ENCODE measurements around the gene ILDR2. TPM values are rescaled to one million over a fixed set of nuclear protein-coding genes. Genes with fewer than 3 reads are reported as not detected.

The ILDR2 gene
- total RNA-seq, 2 donors from 2014 or later = 1.00 to 1.4 TPM

DNA sequence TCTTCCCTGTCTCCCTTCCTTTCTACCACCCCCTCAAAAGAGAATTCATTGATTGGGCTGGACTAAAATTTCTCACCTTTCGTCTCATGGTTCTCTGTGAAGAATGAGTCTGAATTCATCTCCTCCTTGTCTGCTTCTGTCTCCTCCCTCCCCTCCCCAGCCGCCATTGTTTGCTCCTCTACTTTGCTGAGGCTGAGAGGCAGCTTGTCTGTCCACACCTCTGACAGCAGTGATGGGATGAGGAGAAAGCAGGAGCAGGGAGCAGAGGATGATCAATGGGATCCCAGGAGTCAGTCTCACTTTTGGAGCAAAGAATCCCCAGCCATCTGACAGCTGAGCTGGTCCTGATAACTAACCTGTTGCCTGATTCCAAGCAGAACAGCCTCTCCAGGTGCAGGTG, 2.5 kb downstream of the ILDR2 start:
- no peaks in the 10 kb centered on the region for H3K4me1 ChIP-seq (ENCODE audit: control insufficient read depth, insufficient read depth, low read length)
- Mint-ChIP-seq H3K27ac (no peak overlapping the region), H3K4me1 (peaks cover 6% of the 10 kb centered on the region), H3K36me3 (ENCODE audit: low read depth) (no peaks in the 10 kb centered on the region), H3K4me3 (no peak overlapping the region), H3K9me3 (no peaks in the 10 kb centered on the region), H3K27me3 (ENCODE audit: insufficient read depth) (peaks cover 78% of the 10 kb centered on the region)
- peaks cover 54% of the 10 kb centered on the region for H3K27me3 ChIP-seq (ENCODE audit: control insufficient read depth, insufficient read depth, low read length, poor library complexity, severe bottlenecking)
- TF ChIP-seq, protein P1, sequence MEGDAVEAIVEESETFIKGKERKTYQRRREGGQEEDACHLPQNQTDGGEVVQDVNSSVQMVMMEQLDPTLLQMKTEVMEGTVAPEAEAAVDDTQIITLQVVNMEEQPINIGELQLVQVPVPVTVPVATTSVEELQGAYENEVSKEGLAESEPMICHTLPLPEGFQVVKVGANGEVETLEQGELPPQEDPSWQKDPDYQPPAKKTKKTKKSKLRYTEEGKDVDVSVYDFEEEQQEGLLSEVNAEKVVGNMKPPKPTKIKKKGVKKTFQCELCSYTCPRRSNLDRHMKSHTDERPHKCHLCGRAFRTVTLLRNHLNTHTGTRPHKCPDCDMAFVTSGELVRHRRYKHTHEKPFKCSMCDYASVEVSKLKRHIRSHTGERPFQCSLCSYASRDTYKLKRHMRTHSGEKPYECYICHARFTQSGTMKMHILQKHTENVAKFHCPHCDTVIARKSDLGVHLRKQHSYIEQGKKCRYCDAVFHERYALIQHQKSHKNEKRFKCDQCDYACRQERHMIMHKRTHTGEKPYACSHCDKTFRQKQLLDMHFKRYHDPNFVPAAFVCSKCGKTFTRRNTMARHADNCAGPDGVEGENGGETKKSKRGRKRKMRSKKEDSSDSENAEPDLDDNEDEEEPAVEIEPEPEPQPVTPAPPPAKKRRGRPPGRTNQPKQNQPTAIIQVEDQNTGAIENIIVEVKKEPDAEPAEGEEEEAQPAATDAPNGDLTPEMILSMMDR (conservative IDR thresholded peaks at IDR 0.05) = no peak
- peak overlapping the region; percentile 34 for H3K27ac ChIP-seq (ENCODE audit: low read depth, low read length)
- no peaks in the 10 kb centered on the region for H3K36me3 ChIP-seq (ENCODE audit: control insufficient read depth, insufficient read depth, low read length)
- 46 to 50% methylated on average over 1 to 2 of the region's 2 CpGs for WGBS, 2 experiments (ENCODE audit: insufficient coverage in 1 of 2, insufficient read length in 1 of 2)
- H3K9me3 ChIP-seq (ENCODE audit: control insufficient read depth, low read length) = no peaks in the 10 kb centered on the region
- no peak overlapping the region for H3K9ac ChIP-seq (ENCODE audit: extremely low read depth, low read length, poor library complexity, severe bottlenecking)
- no peak overlapping the region for H3K4me3 ChIP-seq (ENCODE audit: low read length)
- DNase-seq = no peak

- Histone ChIP-seq H3K9me3 (ENCODE audit: control insufficient read depth, low read length) (no peaks in the 10 kb centered on the region), H3K9ac (ENCODE audit: extremely low read depth, low read length, poor library complexity, severe bottlenecking) (no peak overlapping the region), H3K4me3 (ENCODE audit: low read length) (no peak overlapping the region), H3K4me1 (ENCODE audit: control insufficient read depth, insufficient read depth, low read length) (no peaks in the 10 kb centered on the region), H3K27ac (ENCODE audit: low read depth, low read length) (peak overlapping the region; percentile 34), H3K36me3 (ENCODE audit: control insufficient read depth, insufficient read depth, low read length) (no peaks in the 10 kb centered on the region), H3K27me3 (ENCODE audit: control insufficient read depth, insufficient read depth, low read length, poor library complexity, severe bottlenecking) (peaks cover 48% of the 10 kb centered on the region)
- Mint-ChIP-seq H3K4me1 (peaks cover 6% of the 10 kb centered on the region), H3K27ac (no peak overlapping the region), H3K9me3 (no peaks in the 10 kb centered on the region), H3K36me3 (ENCODE audit: low read depth) (no peaks in the 10 kb centered on the region), H3K4me3 (no peak overlapping the region), H3K27me3 (ENCODE audit: insufficient read depth) (peaks cover 75% of the 10 kb centered on the region)
- TF ChIP-seq, protein P1 (conservative IDR thresholded peaks at IDR 0.05) = no peak
- DNase-seq = no peak
- WGBS, 2 experiments (ENCODE audit: insufficient coverage in 1 of 2, insufficient read length in 1 of 2) = 70 to 80% methylated on average over 2 to 3 of the region's 3 CpGs
Measured at GRCh38 chr1:166972193-166972592, 3.1 kb downstream of the ILDR2 start.

- 40 to 79% methylated on average over 1 to 3 of the region's 3 CpGs for WGBS, 2 experiments (ENCODE audit: insufficient coverage in 1 of 2, insufficient read length in 1 of 2)
- no peaks in the 10 kb centered on the region for H3K9me3 Mint-ChIP-seq
- H3K27me3 ChIP-seq (ENCODE audit: control insufficient read depth, insufficient read depth, low read length, poor library complexity, severe bottlenecking) = peaks cover 39% of the 10 kb centered on the region
Measured at GRCh38 chr1:166971252-166971651, 4.1 kb downstream of the ILDR2 start.

More at GRCh38 chr1:166971252-166971651, 4.1 kb downstream of the ILDR2 start:
- H3K36me3 Mint-ChIP-seq (ENCODE audit: low read depth) = no peaks in the 10 kb centered on the region
- H3K4me1 Mint-ChIP-seq = peaks cover 6% of the 10 kb centered on the region
- TF ChIP-seq, protein P1 (conservative IDR thresholded peaks at IDR 0.05) = no peak
- Histone ChIP-seq H3K9me3 (ENCODE audit: control insufficient read depth, low read length) (no peaks in the 10 kb centered on the region), H3K4me1 (ENCODE audit: control insufficient read depth, insufficient read depth, low read length) (peaks cover 5% of the 10 kb centered on the region), H3K9ac (ENCODE audit: extremely low read depth, low read length, poor library complexity, severe bottlenecking) (no peak overlapping the region), H3K36me3 (ENCODE audit: control insufficient read depth, insufficient read depth, low read length) (no peaks in the 10 kb centered on the region), H3K27ac (ENCODE audit: low read depth, low read length) (no peak overlapping the region), H3K4me3 (ENCODE audit: low read length) (no peak overlapping the region)
- H3K27me3 Mint-ChIP-seq (ENCODE audit: insufficient read depth) = peaks cover 70% of the 10 kb centered on the region
- H3K4me3 Mint-ChIP-seq = no peak overlapping the region
- no peak overlapping the region for H3K27ac Mint-ChIP-seq
- no peak for DNase-seq
